Measurements from ENCODE around the gene ERFL. TPM values are rescaled to one million over a fixed set of nuclear protein-coding genes. Genes with fewer than 3 reads are reported as not detected.
"Not testable (repeated sequence)": the region's sequence is repeated elsewhere in the genome, so short reads cannot be mapped to it uniquely, and the experiment has no call there.

ERFL gene
- total RNA-seq, 1 donor from 2014 or later, result not detected

DNA sequence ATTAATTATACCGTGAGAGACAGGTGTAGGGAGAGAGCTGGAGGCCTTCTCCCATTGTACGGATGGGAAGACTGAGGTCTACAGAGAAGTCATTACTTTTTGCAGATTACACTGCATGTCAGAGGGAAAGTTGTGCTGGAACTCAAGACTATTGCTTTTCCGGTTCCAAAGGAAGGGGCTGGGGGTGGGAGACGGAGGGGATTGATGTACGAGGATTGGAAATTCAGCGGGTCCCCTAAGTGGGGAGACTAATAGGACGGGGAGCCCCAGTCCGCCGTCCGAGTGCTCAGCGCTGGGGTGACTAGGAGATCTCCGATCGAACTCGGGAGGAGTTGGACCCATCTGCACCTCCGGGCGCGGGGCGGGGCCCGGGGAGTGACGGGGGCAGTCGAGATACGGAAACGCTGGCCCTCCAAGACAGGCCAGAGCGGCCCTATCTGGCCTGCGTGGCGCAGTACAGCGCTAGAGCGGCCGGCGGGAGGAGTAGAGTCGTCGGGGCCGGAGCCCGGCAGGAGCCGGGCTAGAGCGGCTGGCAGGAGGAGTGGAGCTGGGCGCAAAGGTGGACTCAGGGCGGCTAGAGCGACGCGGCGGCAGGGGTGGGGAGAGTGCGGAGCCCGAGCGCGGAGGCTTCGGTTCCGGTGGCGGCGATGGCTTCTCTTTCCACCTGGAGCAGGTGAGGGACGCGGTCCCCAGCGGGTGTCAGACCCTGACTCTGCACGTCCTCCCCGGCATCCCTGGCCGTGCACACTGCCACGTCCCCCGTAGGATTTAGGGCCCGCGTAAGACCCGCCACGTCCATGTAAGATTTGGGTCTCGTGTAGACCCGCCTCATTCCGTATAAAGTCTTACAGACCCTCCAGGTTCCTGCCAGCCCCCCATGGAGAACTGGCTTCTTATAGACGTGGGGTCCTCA lies 44.2 kb downstream of the ERFL start:
- DNase-seq (ENCODE audit: low spot score in 2 of 2) (peak; percentile 98 to 99), FAIRE-seq (no peak)

DNA sequence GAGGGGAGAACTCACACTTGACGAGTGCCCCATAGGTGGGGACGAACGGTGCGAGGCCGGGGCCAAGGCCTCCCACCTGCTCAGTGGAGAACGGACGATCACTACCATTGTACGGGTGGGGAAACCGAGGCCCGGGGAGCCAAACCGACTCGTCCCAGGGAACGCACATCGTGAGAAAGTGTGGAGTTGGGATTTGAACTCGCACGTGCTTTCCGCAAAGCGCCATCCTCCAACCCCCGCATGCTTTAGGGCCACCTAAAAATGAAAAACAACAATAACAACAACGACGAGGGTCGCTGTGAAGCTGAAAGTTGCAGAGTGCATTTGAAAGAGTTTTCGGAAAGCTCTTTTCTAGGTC lies 44.8 kb downstream of the ERFL start:
- FAIRE-seq, result no peak

GRCh38 chr19:41882568-41883462 lies 45.4 kb downstream of the ERFL start, which contains the start of gene ARHGEF1:
Gene ARHGEF1, plus strand, starts transcription at chr19:41883184. Its CDS starts 4,899 bp downstream, at chr19:41888083.
- DNase-seq (ENCODE audit: low spot score in 2 of 2) (peak; percentile 73 to 74), FAIRE-seq (no peak)

More for the DNA sequence above, 44.8 kb downstream of the ERFL start:
- peak in 1 of 2 donors; percentile 48 for DNase-seq (ENCODE audit: low spot score in 2 of 2)

DNA sequence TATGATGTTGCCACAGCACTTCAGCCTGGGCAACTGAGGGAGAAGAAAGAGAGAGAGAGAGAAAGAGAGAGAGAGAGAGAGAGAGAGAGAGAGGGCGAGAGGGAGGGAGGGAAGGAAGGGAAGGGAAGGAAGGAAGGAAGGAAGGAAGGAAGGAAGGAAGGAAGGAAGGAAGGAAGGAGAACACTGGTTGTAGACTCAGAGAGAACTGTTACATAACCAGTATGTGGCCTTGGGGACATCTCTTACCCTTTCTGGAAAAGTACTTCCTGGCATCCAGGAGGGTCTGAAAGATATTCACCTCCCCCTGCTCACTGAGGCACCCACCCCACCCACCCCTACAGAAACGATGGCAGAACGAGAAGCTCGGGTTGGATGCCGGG lies 47.9 kb downstream of the ERFL start:
- DNase-seq (ENCODE audit: low spot score in 2 of 2) (no peak), FAIRE-seq (no peak)

GRCh38 chr19:41879670-41880328 lies 48.5 kb downstream of the ERFL start:
- DNase-seq (ENCODE audit: low spot score in 2 of 2), result no peak
- no peak for FAIRE-seq

GRCh38 chr19:41879080-41879479 lies 49.2 kb downstream of the ERFL start:
- FAIRE-seq, result no peak
- DNase-seq (ENCODE audit: low spot score in 2 of 2), result no peak

- FAIRE-seq, result no peak
- DNase-seq (ENCODE audit: low spot score in 2 of 2), result no peak
These were observed 50.0 kb downstream of the ERFL start for GRCh38 chr19:41877916-41878905.

- DNase-seq (ENCODE audit: low spot score in 2 of 2) (no peak), FAIRE-seq (no peak)
These were observed 51.1 kb downstream of the ERFL start, which contains the start of gene CD79A for GRCh38 chr19:41876847-41877832. Gene CD79A, plus strand, starts transcription at chr19:41877279. Its CDS starts 26 bp downstream, at chr19:41877305.

- DNase-seq (ENCODE audit: low spot score in 2 of 2); FAIRE-seq: not testable (repeated sequence)
These were observed 52.3 kb downstream of the ERFL start for GRCh38 chr19:41875973-41876372.

- no peak for FAIRE-seq
- peak; percentile 30 to 56 for DNase-seq (ENCODE audit: low spot score in 2 of 2)
These were observed 55.2 kb downstream of the ERFL start for GRCh38 chr19:41872775-41873647.

- DNase-seq (ENCODE audit: low spot score in 2 of 2) (no peak), FAIRE-seq (no peak)
These were observed 55.9 kb downstream of the ERFL start for GRCh38 chr19:41872384-41872774.

DNA sequence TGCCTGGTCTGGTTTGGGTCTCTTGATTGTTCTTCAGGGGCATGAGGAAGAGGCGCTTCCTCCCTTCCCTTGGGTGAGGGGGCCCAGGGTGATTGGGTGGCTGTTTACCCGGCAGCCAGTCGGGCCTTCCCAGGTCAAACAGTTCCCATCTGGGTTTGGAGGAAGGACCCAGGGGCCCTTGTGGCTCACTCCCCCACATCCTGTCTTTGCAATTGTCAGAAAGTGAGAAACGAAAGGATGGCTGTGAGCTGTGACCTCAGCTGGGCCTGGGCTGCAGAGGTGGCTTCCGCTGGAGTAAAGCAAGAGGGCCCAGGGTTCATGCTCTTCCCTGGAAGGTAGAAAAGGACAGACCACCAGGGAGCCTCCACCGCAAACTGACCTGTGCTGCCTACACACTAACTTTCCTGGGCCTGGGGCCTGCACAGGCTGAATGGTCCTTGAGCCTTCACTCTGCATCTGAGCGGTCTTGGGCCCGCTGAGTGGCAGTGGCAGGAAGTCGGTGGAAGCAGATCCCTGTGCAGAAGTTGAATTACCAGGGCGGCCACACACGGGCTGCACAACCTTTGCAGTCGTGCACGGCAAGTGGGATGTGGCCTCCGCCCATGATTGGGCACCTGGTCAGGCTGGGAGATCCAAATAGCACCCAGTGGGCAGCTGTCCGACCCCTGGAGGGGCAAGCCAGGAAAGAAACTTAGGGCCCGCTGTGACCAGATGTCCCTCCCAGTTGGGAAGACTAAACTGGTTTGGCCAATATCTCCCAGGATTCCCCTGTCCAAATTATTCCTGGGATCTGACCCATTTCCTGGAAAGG lies 56.5 kb downstream of the ERFL start:
- no peak for FAIRE-seq

DNA sequence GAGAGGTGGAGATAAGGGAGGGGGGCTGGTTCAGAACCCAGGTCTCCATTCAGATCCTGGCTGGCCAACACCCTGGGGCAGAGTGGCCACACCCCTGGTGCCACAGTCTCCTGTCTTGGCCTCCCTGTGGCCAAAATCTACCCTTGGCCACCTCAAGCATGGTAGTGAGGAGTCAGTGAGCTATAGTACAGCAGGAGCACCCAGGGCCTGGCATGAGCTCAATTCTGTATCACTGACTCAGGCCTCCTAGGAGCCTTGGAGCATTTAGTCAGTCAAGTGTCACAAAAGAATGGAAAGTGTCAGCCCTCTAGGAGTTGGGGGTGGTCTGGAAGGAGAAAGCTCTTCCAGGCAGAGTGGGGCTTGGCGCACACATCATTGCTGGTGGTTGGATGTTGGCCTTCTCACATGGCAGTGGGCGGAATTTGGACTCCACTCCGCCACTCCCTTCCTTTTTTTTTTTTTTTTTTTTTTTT lies 57.8 kb downstream of the ERFL start:
- FAIRE-seq (no peak), DNase-seq (ENCODE audit: low spot score in 2 of 2) (no peak)

More for the DNA sequence above, 56.5 kb downstream of the ERFL start:
- DNase-seq (ENCODE audit: low spot score in 2 of 2), result no peak

- FAIRE-seq (no peak), DNase-seq (ENCODE audit: low spot score in 2 of 2) (no peak)
These were observed 58.8 kb downstream of the ERFL start for GRCh38 chr19:41869374-41869955.

- no peak for DNase-seq (ENCODE audit: low spot score in 2 of 2)
- FAIRE-seq, result no peak
These were observed 59.3 kb downstream of the ERFL start for GRCh38 chr19:41868989-41869300.
